IMR-90 (cell line): ENCODE results near the gene KRT27. TPM values are rescaled to one million over a fixed set of nuclear protein-coding genes. Genes with fewer than 3 reads are reported as not detected.

Experiments
- ATAC-seq: fragments of 200-7000 bp; cut with Tn5 transposase; 2 replicates; pipeline ENCODE4 v1.9.1; 2020; ENCODE audit warnings: low read depth, mild to moderate bottlenecking, moderate library complexity
- BruUV-seq: library from RNA; stranded (reverse); fragments of 400-500 nt; replicated peaks from 2 replicates; lab custom pipeline; 2021; lab: Mats Ljungman, UMichigan
- CTCF ChIA-PET: fragments of 300-600 bp; formaldehyde crosslinking; extraction: SDS; loops from one replicate; lab custom pipeline; 2021; ENCODE audit warnings: antibody characterized with exemption; lab: Yijun Ruan, JAX
- POLR2A ChIA-PET: fragments of 300-600 bp; sonication (Branson Sonifier 250); formaldehyde crosslinking; loops from one replicate; lab custom pipeline; 2022; ENCODE audit warnings: antibody characterized with exemption; ENCODE audit not compliant: unreplicated experiment; lab: Charles Lee
- DNase-seq: peaks from one replicate; pipeline ENCODE4 v3.0.0; 2013
- H2AFZ ChIP-seq: replicated peaks from 2 replicates; pipeline ENCODE3; 2013; ENCODE audit warnings: low read length, mild to moderate bottlenecking; ENCODE audit not compliant: poor library complexity
- H2AK5ac ChIP-seq: 2 replicates; pipeline ENCODE4 v1.6.1; 2013; ENCODE audit warnings: low read depth, low read length, inconsistent platforms
- H2AK9ac ChIP-seq: replicated peaks from 2 replicates; pipeline ENCODE3; 2013; ENCODE audit warnings: mild to moderate bottlenecking, low read depth, low read length, moderate library complexity; ENCODE audit not compliant: poor library complexity
- H2BK120ac ChIP-seq: 2 replicates; pipeline ENCODE4 v1.6.1; 2013; ENCODE audit warnings: low read depth, low read length, inconsistent platforms
- H2BK15ac ChIP-seq: 3 replicates; pipeline ENCODE4 v1.6.1; 2013; ENCODE audit warnings: low read depth, low read length, inconsistent platforms
- H2BK20ac ChIP-seq: 2 replicates; pipeline ENCODE4 v1.6.1; 2013; ENCODE audit warnings: low read depth, mild to moderate bottlenecking, inconsistent platforms, low read length, moderate library complexity
- H2BK5ac ChIP-seq: 2 replicates; pipeline ENCODE4 v1.6.1; 2013; ENCODE audit warnings: mild to moderate bottlenecking, low read depth, low read length, inconsistent platforms; ENCODE audit not compliant: poor library complexity, severe bottlenecking
- H3K14ac ChIP-seq: replicated peaks from 2 replicates; pipeline ENCODE4 v1.6.1; 2013; ENCODE audit warnings: low read depth, low read length, inconsistent platforms
- H3K18ac ChIP-seq: 2 replicates; pipeline ENCODE4 v1.6.1; 2013; ENCODE audit warnings: low read depth, low read length, control low read depth
- H3K23ac ChIP-seq: 2 replicates; pipeline ENCODE4 v1.6.1; 2013; ENCODE audit warnings: low read depth, low read length, inconsistent platforms
- H3K27ac ChIP-seq: 2 replicates; pipeline ENCODE4 v1.5.1; 2013; ENCODE audit warnings: mild to moderate bottlenecking, control low read depth, low read length; ENCODE audit not compliant: insufficient read depth
- H3K27me3 ChIP-seq: 2 replicates; pipeline ENCODE4 v1.6.1; 2013; ENCODE audit warnings: low read length; ENCODE audit not compliant: control insufficient read depth, insufficient read depth
- H3K36me3 ChIP-seq: 2 replicates; pipeline ENCODE4 v1.6.1; 2013; ENCODE audit warnings: low read length, mixed read lengths; ENCODE audit not compliant: control insufficient read depth, insufficient read depth
- H3K4ac ChIP-seq: 2 replicates; pipeline ENCODE4 v1.6.1; 2013; ENCODE audit warnings: low read depth, low read length, inconsistent platforms
- H3K4me1 ChIP-seq: 2 replicates; pipeline ENCODE4 v1.6.1; 2013; ENCODE audit warnings: low read length, mixed read lengths; ENCODE audit not compliant: control insufficient read depth, insufficient read depth
- H3K4me2 ChIP-seq: 2 replicates; pipeline ENCODE4 v1.6.1; 2013; ENCODE audit warnings: low read depth, mild to moderate bottlenecking, control low read depth, low read length, moderate library complexity
- H3K4me3 ChIP-seq: 2 replicates; pipeline ENCODE4 v1.5.1; 2013; ENCODE audit warnings: low read depth, mild to moderate bottlenecking, control low read depth, low read length, moderate library complexity; ENCODE audit not compliant: insufficient read depth
- H3K56ac ChIP-seq: 2 replicates; pipeline ENCODE4 v1.6.1; 2013; ENCODE audit warnings: low read length, inconsistent platforms; ENCODE audit not compliant: insufficient read depth; ENCODE audit errors: extremely low read depth
- H3K79me1 ChIP-seq, 2 experiments: 2 replicates each; pipeline ENCODE4 v1.6.1; 2013; ENCODE audit warnings: low read length in 2 of 2, inconsistent platforms in 1 of 2, low read depth in 1 of 2
- H3K9ac ChIP-seq: 2 replicates; pipeline ENCODE4 v1.6.1; 2013; ENCODE audit warnings: low read depth, low read length, control low read depth
- H3K9me1 ChIP-seq: 2 replicates; pipeline ENCODE4 v1.6.1; 2013; ENCODE audit warnings: low read length, inconsistent platforms; ENCODE audit not compliant: insufficient read depth
- H3K9me3 ChIP-seq: 2 replicates; pipeline ENCODE4 v1.6.1; 2013; ENCODE audit warnings: low read length; ENCODE audit not compliant: control insufficient read depth, insufficient read depth
- H4K20me1 ChIP-seq: 2 replicates; pipeline ENCODE4 v1.6.1; 2013; ENCODE audit warnings: low read length, inconsistent platforms; ENCODE audit not compliant: insufficient read depth
- H4K5ac ChIP-seq: 2 replicates; pipeline ENCODE4 v1.6.1; 2013; ENCODE audit warnings: mild to moderate bottlenecking, low read depth, low read length, control low read depth
- H4K8ac ChIP-seq, 2 experiments: 2 replicates each; pipeline ENCODE4 v1.6.1; 2013; ENCODE audit warnings: low read depth in 2 of 2, low read length in 2 of 2, control low read depth in 1 of 2, inconsistent platforms in 1 of 2
- H4K91ac ChIP-seq: 2 replicates; pipeline ENCODE4 v1.6.1; 2013; ENCODE audit warnings: low read depth, low read length, inconsistent platforms; ENCODE audit not compliant: insufficient read depth
- MAFK ChIP-seq: IDR thresholded peaks from 2 replicates; pipeline ENCODE4 v1.6.1; 2012; ENCODE audit warnings: low read depth, low read length, improper control_type of control experiment
- RAD21 ChIP-seq: IDR thresholded peaks from 2 replicates; pipeline ENCODE4 v1.6.1; 2012; ENCODE audit warnings: low read length, improper control_type of control experiment
- RCOR1 ChIP-seq: IDR thresholded peaks from 2 replicates; pipeline ENCODE4 v1.6.1; 2012; ENCODE audit warnings: mild to moderate bottlenecking, low read length, improper control_type of control experiment; ENCODE audit not compliant: insufficient replicate concordance
- RFX5 ChIP-seq: IDR thresholded peaks from 2 replicates; pipeline ENCODE4 v1.8.0; 2012; ENCODE audit warnings: low read depth, mild to moderate bottlenecking, low read length, moderate library complexity
- WGBS, 2 experiments: methylation state at CpG; one replicate each; pipeline versions ENCODE4 v1.1.5 to v1.1.7; 2013; ENCODE audit warnings: missing lambda C conversion rate in 2 of 2; ENCODE audit not compliant: insufficient read length in 1 of 2; ENCODE audit errors: extremely low coverage in 2 of 2; 5-methylcytosine and 5-hydroxymethylcytosine counted together
- dilution Hi-C: fragments of 300-500 bp; cut with HindIII; formaldehyde crosslinking; loops from one replicate; pipeline ENCODE4 v1.14.3; 2018; ENCODE audit warnings: low sequenced_read_pairs; ENCODE audit not compliant: unreplicated experiment
- in situ Hi-C: fragments of 300-500 bp; cut with MboI; formaldehyde crosslinking; loops from 3 replicates; pipeline ENCODE4 v1.14.3; 2019; ENCODE audit warnings: low sequenced_read_pairs, inconsistent platforms, mixed read lengths
- intact Hi-C: fragments of 100-400 bp; cut with micrococcal nuclease; formaldehyde crosslinking; loops from 2 replicates; pipeline ENCODE4 v1.10.0; 2022
- polyA plus RNA-seq, 3 experiments: library from polyadenylated mRNA; depleted of rRNA; stranded (reverse); fragments of >200 nt; gene quantifications; 2 replicates each; pipeline ENCODE4 v1.2.3, GENCODE V29; 2012; ENCODE audit warnings: low replicate concordance in 1 of 3
- total RNA-seq: library from RNA; depleted of rRNA; stranded (reverse); fragments of >200 nt; gene quantifications from 2 replicates; pipeline ENCODE4 v1.2.3, GENCODE V29; 2012
- TF ChIP-seq, protein P1 (sequence below): fragments of 150-350 bp; IDR thresholded peaks from 2 replicates; pipeline ENCODE4 v1.6.1; 2017; ENCODE audit warnings: mild to moderate bottlenecking, antibody characterized with exemption, low read length, low read depth

The KRT27 gene
- total and polyA plus RNA-seq, 2 of the 4 experiments (the other 2 are of a cell fraction), result not detected

DNA sequence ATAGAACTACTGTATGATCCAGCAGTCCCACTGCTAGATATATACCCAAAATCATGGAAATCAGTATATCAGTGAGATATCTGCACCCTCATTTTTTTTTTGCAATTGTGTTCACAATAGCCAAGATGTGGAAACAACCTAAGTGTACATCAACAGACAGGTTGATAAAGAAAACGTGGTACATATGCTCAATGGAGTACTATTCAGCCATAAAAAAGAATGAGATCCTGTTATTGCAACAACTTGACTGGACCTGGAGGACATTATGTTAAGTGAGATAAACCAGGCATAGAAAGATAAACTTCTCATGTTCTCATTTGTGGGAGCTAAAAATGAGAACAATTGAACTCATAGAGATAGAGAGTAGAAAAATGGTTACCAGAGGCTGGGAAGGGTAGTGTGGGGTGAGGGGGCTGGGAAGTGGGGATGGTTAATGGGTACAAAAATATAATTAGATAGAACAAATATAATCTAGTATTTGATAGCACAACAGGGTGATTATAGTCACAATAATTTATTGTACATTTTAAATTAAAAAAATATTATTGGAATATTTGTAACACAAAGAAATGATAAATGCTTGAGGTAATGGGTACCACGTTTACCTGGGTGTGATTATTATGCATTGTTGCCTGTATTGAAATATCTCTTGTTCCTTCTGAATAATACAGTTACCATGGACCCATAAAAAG, 47.9 kb upstream of the KRT27 start:
- Histone ChIP-seq H3K27me3 (no peaks in the 10 kb centered on the region), H3K27ac (no peak overlapping the region), H3K18ac (no peak overlapping the region), H4K91ac (no peak overlapping the region), H4K20me1 (no peaks in the 10 kb centered on the region), H3K9me1 (peaks cover 4% of the 10 kb centered on the region; the same call in 1 of the 2 replicates), H2BK15ac (no peak overlapping the region), H4K5ac (no peak overlapping the region), H2BK20ac (no peak overlapping the region), H3K4me1 (peaks cover 4% of the 10 kb centered on the region; the same call in 1 of the 2 replicates), H3K23ac (no peak overlapping the region), H3K4ac (no peak overlapping the region), H3K4me2 (no peak overlapping the region), H2BK120ac (no peak overlapping the region), H3K9ac (no peak overlapping the region), H2AK5ac (no peak overlapping the region), H2AFZ (no peak overlapping the region), H4K8ac (no peak overlapping the region), H2AK9ac (no peak overlapping the region), H3K56ac (no peak overlapping the region), H3K79me1 (peaks cover 19 to 26% of the 10 kb centered on the region in 2 experiments), H3K4me3 (no peak overlapping the region), H3K14ac (no peak overlapping the region), H3K36me3 (peaks cover 7% of the 10 kb centered on the region), H2BK5ac (no peak overlapping the region), H3K9me3 (no peaks in the 10 kb centered on the region)
- ATAC-seq (no peak), DNase-seq (no peak)
- ChIA-PET POLR2A (no interaction called here), CTCF (no interaction called here)
- intact Hi-C loops (no loop called here), in situ Hi-C loops (no loop called here), dilution Hi-C loops (no loop called here)
- WGBS, 2 experiments, result no CpG with 5 or more reads among the region's 2 CpGs
- BruUV-seq, result no TSS peak
- no peak for TF ChIP-seq RCOR1
- TF ChIP-seq, protein P1, sequence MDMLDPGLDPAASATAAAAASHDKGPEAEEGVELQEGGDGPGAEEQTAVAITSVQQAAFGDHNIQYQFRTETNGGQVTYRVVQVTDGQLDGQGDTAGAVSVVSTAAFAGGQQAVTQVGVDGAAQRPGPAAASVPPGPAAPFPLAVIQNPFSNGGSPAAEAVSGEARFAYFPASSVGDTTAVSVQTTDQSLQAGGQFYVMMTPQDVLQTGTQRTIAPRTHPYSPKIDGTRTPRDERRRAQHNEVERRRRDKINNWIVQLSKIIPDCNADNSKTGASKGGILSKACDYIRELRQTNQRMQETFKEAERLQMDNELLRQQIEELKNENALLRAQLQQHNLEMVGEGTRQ, result no peak
- no peak for TF ChIP-seq MAFK
- TF ChIP-seq RFX5, result no peak
- no peak for TF ChIP-seq RAD21
